Measurements from ENCODE around the gene AVPR2.

Gene AVPR2

GRCh38 chrX:153903991-153904957, at the start of gene AVPR2:
Gene AVPR2 (plus strand): TSS chrX:153904673. CDS start chrX:153905146, 473 bp downstream.
- no peak for DNase-seq (ENCODE audit: low spot score)

- DNase-seq (ENCODE audit: low spot score) = no peak
These were observed 49.8 kb upstream of the AVPR2 start for GRCh38 chrX:153854702-153855101.

- no peak for DNase-seq (ENCODE audit: low spot score)
These were observed 47.0 kb upstream of the AVPR2 start for GRCh38 chrX:153857348-153857903.

- no peak for DNase-seq (ENCODE audit: low spot score)
These were observed 43.3 kb upstream of the AVPR2 start for GRCh38 chrX:153861151-153861550.

- DNase-seq (ENCODE audit: low spot score) = no peak
These were observed 42.7 kb upstream of the AVPR2 start for GRCh38 chrX:153861733-153862310.

- no peak for DNase-seq (ENCODE audit: low spot score)
These were observed 41.9 kb upstream of the AVPR2 start for GRCh38 chrX:153862369-153863250.

- no peak for DNase-seq (ENCODE audit: low spot score)
These were observed 41.1 kb upstream of the AVPR2 start for GRCh38 chrX:153863251-153863991.

GRCh38 chrX:153864101-153864500, 40.4 kb upstream of the AVPR2 start:
- no peak for DNase-seq (ENCODE audit: low spot score)

GRCh38 chrX:153864561-153865320, 39.7 kb upstream of the AVPR2 start:
- DNase-seq (ENCODE audit: low spot score) = no peak

- no peak for DNase-seq (ENCODE audit: low spot score)
These were observed 39.2 kb upstream of the AVPR2 start for GRCh38 chrX:153865321-153865580.

GRCh38 chrX:153865685-153866084, 38.8 kb upstream of the AVPR2 start:
- DNase-seq (ENCODE audit: low spot score) = no peak

GRCh38 chrX:153866302-153867019, 38.0 kb upstream of the AVPR2 start:
- no peak for DNase-seq (ENCODE audit: low spot score)

GRCh38 chrX:153867139-153867538, 37.3 kb upstream of the AVPR2 start:
- no peak for DNase-seq (ENCODE audit: low spot score)

GRCh38 chrX:153867671-153868070, 36.8 kb upstream of the AVPR2 start:
- no peak for DNase-seq (ENCODE audit: low spot score)

GRCh38 chrX:153868576-153869472, 35.6 kb upstream of the AVPR2 start:
- DNase-seq (ENCODE audit: low spot score) = no peak

GRCh38 chrX:153869473-153870287, 34.8 kb upstream of the AVPR2 start:
- DNase-seq (ENCODE audit: low spot score) = no peak

- DNase-seq (ENCODE audit: low spot score) = no peak
These were observed 34.2 kb upstream of the AVPR2 start for GRCh38 chrX:153870288-153870690.

GRCh38 chrX:153870791-153871360, 33.6 kb upstream of the AVPR2 start:
- no peak for DNase-seq (ENCODE audit: low spot score)

Data from COLO829 (cell line).